HL-60 (cell line): Measurements from ENCODE around the gene SUPT3H.

Experiments used
- CTCF ChIP-seq: IDR thresholded peaks from one replicate; pipeline ENCODE4 v1.5.1; 2011; ENCODE audit warnings: low read length, control low read depth, inconsistent platforms; ENCODE audit not compliant: insufficient read depth
- TF ChIP-seq, protein P1 (sequence below): IDR thresholded peaks from 2 replicates; pipeline ENCODE4 v1.6.1; 2012; ENCODE audit warnings: low read depth; ENCODE audit not compliant: insufficient replicate concordance

DNA sequence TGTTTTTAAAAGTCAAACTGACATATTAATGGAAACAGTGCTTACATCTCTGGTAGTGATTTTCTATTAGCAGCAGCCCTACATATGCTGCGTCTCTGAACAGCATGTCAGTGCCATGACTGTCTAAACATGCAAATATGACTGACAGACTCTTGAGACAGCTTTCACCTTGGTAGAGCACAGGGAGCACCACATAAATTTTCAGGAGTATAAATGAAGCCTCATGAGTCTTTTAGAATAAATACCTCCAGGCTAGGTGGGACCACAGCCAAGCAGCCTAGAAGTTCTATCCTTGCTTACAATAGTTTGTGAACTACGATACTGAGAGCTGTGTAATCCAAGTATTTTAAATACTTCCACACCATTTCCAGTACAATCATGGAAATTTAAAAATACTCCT is 460.3 kb downstream of the SUPT3H start:
- no peak for TF ChIP-seq CTCF
- TF ChIP-seq, protein P1, sequence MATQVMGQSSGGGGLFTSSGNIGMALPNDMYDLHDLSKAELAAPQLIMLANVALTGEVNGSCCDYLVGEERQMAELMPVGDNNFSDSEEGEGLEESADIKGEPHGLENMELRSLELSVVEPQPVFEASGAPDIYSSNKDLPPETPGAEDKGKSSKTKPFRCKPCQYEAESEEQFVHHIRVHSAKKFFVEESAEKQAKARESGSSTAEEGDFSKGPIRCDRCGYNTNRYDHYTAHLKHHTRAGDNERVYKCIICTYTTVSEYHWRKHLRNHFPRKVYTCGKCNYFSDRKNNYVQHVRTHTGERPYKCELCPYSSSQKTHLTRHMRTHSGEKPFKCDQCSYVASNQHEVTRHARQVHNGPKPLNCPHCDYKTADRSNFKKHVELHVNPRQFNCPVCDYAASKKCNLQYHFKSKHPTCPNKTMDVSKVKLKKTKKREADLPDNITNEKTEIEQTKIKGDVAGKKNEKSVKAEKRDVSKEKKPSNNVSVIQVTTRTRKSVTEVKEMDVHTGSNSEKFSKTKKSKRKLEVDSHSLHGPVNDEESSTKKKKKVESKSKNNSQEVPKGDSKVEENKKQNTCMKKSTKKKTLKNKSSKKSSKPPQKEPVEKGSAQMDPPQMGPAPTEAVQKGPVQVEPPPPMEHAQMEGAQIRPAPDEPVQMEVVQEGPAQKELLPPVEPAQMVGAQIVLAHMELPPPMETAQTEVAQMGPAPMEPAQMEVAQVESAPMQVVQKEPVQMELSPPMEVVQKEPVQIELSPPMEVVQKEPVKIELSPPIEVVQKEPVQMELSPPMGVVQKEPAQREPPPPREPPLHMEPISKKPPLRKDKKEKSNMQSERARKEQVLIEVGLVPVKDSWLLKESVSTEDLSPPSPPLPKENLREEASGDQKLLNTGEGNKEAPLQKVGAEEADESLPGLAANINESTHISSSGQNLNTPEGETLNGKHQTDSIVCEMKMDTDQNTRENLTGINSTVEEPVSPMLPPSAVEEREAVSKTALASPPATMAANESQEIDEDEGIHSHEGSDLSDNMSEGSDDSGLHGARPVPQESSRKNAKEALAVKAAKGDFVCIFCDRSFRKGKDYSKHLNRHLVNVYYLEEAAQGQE = no peak
